Omental fat pad (tissue), 4 donors: ENCODE results near the gene SLAMF6. TPM values are rescaled to one million over a fixed set of nuclear protein-coding genes. Genes with fewer than 3 reads are reported as not detected.

Experiments used
- ATAC-seq: fragments of 150-250 bp; one replicate; pipeline ENCODE4 v1.9.1; 2016; ENCODE audit warnings: mild to moderate bottlenecking, moderate library complexity; ENCODE audit not compliant: low FRiP score
- DNase-seq: peaks from one replicate; pipeline ENCODE4 v3.0.0-alpha.2; 2019; ENCODE audit warnings: low spot score
- total RNA-seq, 4 donors: library from RNA; depleted of rRNA; stranded (reverse); fragments of >200 nt; gene quantifications; one replicate each; pipeline ENCODE4 v1.1.0, GENCODE V29; 2016
- TF ChIP-seq, protein P1 (sequence below), 3 donors: fragments of 450-650 bp; IDR thresholded peaks; one replicate each; pipeline ENCODE4 v1.5.1; 2016 to 2017; ENCODE audit warnings: antibody characterized with exemption in 3 of 3, mild to moderate bottlenecking in 3 of 3, moderate library complexity in 2 of 3

SLAMF6 gene
- total RNA-seq, 4 donors from 2014 or later = 1.5 to 4.9 (median 2.9) TPM

DNA sequence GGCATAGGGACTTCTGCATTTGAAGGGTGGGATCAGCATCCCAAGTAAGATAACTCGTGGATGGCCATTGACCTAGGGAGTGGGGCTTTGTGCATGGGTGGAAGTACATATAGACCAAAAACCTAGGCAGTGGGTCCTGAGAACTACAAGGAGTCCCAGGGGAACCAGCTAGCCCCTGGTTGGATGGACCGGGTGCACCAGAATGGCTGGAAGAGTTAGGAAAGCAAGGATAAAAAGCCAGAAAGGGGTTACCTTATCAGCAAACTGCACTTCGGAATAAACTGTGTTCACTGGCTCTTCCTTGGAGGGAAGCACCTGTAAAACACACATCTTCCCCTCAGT lies 26.6 kb upstream of the SLAMF6 start:
- DNase-seq = no peak
- no peak for ATAC-seq
- TF ChIP-seq, protein P1, sequence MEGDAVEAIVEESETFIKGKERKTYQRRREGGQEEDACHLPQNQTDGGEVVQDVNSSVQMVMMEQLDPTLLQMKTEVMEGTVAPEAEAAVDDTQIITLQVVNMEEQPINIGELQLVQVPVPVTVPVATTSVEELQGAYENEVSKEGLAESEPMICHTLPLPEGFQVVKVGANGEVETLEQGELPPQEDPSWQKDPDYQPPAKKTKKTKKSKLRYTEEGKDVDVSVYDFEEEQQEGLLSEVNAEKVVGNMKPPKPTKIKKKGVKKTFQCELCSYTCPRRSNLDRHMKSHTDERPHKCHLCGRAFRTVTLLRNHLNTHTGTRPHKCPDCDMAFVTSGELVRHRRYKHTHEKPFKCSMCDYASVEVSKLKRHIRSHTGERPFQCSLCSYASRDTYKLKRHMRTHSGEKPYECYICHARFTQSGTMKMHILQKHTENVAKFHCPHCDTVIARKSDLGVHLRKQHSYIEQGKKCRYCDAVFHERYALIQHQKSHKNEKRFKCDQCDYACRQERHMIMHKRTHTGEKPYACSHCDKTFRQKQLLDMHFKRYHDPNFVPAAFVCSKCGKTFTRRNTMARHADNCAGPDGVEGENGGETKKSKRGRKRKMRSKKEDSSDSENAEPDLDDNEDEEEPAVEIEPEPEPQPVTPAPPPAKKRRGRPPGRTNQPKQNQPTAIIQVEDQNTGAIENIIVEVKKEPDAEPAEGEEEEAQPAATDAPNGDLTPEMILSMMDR (IDR thresholded peaks at IDR 0.05) = no peak

DNA sequence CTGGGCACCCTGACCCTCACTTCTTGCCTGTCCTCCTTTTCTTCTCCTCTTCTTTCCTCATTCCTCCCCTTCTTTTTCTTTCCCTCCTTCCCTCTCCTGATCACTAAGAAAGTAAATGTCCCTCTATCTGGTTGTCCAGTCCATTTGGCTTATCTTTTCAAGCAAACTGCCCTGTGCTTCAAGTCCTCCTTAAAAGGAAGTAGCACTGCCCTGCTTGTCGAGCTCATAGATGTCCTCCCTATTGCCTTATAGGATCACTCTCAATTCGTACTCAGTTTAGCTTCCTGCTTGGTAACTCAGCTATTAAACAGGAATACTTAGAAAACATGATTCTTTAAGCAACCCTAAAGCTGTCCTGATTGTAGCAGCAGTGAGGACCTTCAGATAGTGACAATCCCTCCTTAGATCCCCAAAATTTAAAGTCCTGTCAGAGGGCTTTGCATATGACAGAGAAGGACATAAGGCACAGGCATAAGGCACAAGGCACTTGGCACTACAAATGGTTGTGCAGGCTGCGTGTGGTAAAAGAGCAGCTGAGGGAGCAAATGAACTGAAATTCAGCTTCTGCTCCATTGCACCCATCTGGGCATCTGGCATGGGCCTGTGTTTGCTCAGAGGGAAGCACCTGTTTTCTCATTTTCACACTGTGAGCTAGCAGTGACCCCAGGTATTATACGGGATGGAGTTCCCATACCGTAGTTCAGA lies 26.1 kb upstream of the SLAMF6 start:
- ATAC-seq (no peak), DNase-seq (no peak)
- TF ChIP-seq, protein P1 (IDR thresholded peaks at IDR 0.05) = no peak

DNA sequence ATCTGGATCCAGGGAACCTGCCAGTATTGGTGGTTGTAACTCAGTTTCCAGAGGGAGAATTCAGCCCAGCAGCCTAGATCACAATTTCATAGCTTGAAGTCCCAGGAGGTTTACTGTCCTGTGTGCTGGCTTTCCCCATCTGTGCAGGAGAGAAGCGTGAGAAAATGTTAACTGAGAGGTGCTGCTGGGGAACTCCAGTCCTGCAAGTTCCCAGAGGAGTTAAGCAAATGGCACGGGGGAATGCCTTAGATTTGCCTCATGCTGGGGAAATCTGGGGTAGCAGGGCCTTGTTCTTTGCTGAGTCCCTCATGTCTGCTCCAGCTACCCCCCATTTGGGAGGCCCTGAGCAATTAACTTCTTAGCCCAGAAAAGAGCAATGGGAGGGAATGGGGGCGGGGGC lies 25.1 kb upstream of the SLAMF6 start:
- TF ChIP-seq, protein P1 (IDR thresholded peaks at IDR 0.05) = no peak
- no peak for ATAC-seq

DNA sequence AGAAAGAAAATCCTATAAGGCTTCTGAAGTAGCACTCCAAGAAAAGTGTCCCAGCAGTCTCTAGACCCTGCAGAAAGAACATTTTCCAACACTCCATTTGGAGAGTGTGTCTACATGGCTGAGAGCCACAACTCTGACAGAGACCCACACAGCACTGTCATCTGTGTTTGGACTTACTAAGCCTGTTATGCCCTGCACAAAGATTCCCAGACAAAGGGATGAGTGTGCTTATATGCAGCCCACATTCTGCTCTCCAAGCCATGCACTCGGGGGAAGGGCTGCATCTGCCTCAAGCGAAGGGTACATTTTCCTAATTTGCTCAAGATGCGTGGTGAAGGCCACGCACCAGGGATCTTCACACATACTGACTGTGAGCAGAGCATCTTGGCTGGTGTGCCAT lies 24.4 kb upstream of the SLAMF6 start:
- no peak for ATAC-seq
- TF ChIP-seq, protein P1 (IDR thresholded peaks at IDR 0.05) = no peak

More for the DNA sequence above, 25.1 kb upstream of the SLAMF6 start:
- no peak for DNase-seq

DNA sequence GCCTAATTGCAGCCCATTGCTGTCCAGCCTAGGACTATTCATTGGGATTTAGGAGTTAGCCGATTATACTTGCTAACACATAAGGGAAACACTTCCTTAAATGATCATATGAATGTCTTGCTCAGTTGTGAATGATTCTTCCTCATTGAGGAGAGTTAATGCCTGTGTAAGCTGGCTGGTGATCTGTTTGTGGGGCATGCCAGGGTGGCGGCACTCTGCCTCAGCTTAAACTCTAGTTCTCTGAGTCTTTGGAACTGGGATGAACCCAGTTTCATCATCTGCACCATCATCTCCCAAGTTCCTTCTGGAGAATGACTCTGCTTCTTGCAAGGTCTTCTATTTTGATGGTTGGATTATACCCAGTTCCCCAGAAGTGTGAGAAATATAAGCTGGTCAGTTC lies 23.9 kb upstream of the SLAMF6 start:
- TF ChIP-seq, protein P1 (IDR thresholded peaks at IDR 0.05) = no peak
- ATAC-seq (no peak), DNase-seq (no peak)

More for the DNA sequence above, 24.4 kb upstream of the SLAMF6 start:
- DNase-seq = no peak

DNA sequence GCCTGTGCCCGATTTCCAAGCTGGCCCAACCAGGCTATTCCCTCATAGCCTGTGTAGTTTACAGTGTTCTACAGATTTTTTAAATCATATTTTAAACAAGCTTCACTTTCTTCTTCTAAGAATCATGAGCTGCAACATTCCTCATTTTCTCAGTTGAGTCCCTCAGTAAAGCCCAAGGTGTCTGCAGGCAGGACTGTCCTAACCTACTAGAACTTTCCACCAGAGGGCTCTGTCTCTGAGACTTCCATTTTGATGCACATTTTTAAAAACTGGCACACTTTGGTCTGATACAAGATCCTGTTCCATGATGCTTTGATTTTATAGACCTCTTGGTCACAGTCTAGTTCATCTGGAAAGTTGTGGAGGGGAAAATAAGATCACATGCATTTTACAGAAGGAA lies 21.6 kb upstream of the SLAMF6 start:
- no peak for ATAC-seq
- TF ChIP-seq, protein P1 (IDR thresholded peaks at IDR 0.05) = no peak
- DNase-seq = no peak

DNA sequence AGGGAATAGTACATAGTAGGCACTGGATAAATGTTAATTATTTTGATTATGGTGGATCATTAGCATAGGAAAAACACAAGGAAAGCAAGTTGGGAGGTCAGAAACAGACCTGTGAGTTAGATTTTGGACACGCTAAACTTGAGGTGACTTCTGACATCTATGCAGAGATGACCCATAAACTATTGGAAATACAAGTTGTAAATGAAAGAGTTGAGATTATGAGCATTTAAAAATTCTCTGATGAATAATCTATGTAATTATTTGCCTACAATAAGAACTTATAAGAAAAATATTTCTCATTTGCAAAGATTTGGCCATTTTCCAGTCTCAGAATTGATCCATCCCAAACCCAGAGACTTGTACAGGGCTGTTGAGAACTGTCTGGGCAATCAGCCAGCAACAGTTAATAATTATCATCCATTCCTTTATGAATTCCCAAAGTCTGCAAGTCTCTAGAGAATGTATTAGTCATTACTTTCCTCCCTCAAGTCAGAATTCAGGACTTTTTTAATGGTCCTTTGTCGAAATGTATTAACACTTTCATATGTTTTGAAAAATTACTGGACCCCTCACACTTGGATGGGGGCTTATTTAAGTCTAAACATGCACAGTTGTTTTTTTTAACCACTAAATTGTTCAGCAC lies 19.4 kb upstream of the SLAMF6 start:
- ATAC-seq (no peak), DNase-seq (no peak)
- TF ChIP-seq, protein P1 (IDR thresholded peaks at IDR 0.05) = no peak
